ENCODE data around the gene ENO2.

GRCh38 chr12:6871052-6871957 is 43.1 kb upstream of the ENO2 start:
- TF ChIP-seq CTCF (conservative IDR thresholded peaks at IDR 0.05 in 1 of 2, IDR thresholded peaks at IDR 0.05 in 1 of 2; ENCODE audit: low read depth in 1 of 2, low read length in 2 of 2) (no peak), EZH2 (IDR thresholded peaks at IDR 0.05; ENCODE audit: low read length, missing control alignments) (no peak)

Data from fibroblast of lung (primary cell).